Measurements from ENCODE around the gene PLK5.

DNA sequence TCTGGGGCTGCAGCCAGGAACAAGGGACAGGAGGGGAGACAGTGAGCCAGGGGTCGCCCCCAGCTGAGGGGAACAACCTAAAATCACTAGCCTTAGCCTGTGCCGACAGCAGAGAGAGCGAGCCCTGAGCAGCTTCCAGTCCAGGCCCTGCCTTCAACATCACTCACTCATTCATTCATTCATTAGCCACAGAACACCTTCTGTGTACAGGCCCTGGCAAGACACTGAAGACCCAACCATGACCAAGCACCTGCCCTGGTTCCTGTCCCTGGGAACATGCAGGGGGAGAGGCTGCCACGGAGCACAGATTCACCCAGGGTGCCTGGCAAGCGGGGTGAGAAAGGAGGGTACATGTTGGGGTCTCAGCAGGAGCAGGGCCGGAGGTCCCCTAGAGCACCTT, 39.4 kb downstream of the PLK5 start:
- TF ChIP-seq CTCF (IDR thresholded peaks at IDR 0.05) (no peak), POLR2AphosphoS5 (IDR thresholded peaks at IDR 0.05; ENCODE audit: low read depth, low read length) (no peak), EZH2phosphoT487 (IDR thresholded peaks at IDR 0.05; ENCODE audit: borderline replicate concordance, low read depth) (no peak), TAF1 (IDR thresholded peaks at IDR 0.05; ENCODE audit: borderline replicate concordance, low read depth, low read length) (no peak), REST (IDR thresholded peaks at IDR 0.05; ENCODE audit: low read depth, low read length) (no peak), TCF12 (IDR thresholded peaks at IDR 0.05) (no peak)
- TF ChIP-seq, protein P1, sequence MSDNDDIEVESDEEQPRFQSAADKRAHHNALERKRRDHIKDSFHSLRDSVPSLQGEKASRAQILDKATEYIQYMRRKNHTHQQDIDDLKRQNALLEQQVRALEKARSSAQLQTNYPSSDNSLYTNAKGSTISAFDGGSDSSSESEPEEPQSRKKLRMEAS (IDR thresholded peaks at IDR 0.05; ENCODE audit: low read depth) = no peak
- TF ChIP-seq, protein P2, sequence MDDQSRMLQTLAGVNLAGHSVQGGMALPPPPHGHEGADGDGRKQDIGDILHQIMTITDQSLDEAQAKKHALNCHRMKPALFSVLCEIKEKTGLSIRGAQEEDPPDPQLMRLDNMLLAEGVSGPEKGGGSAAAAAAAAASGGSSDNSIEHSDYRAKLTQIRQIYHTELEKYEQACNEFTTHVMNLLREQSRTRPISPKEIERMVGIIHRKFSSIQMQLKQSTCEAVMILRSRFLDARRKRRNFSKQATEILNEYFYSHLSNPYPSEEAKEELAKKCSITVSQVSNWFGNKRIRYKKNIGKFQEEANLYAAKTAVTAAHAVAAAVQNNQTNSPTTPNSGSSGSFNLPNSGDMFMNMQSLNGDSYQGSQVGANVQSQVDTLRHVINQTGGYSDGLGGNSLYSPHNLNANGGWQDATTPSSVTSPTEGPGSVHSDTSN (IDR thresholded peaks at IDR 0.05) = no peak

All from SK-N-SH (cell line).